H1 (cell line): ENCODE data around the gene STT3B. TPM values are rescaled to one million over a fixed set of nuclear protein-coding genes. Genes with fewer than 3 reads are reported as not detected.

Source experiments
- EGR1 ChIP-seq: IDR thresholded peaks from 2 replicates; pipeline ENCODE4 v1.6.1; 2011; ENCODE audit warnings: low read depth, low read length, borderline replicate concordance
- POLR2AphosphoS5 ChIP-seq: IDR thresholded peaks from 2 replicates; pipeline ENCODE4 v1.6.1; 2011; ENCODE audit warnings: low read depth, low read length
- SP4 ChIP-seq: IDR thresholded peaks from 2 replicates; pipeline ENCODE4 v1.6.1; 2012; ENCODE audit warnings: low read length, inconsistent platforms
- TAF7 ChIP-seq: optimal IDR thresholded peaks from 2 replicates; pipeline ENCODE3; 2011; ENCODE audit warnings: low read depth, mild to moderate bottlenecking, inconsistent platforms, low read length, moderate library complexity, borderline replicate concordance
- ZNF274 ChIP-seq: IDR thresholded peaks from 2 replicates; pipeline ENCODE4 v1.7.0; 2012; ENCODE audit warnings: low read length, borderline replicate concordance; ENCODE audit errors: extremely low read depth
- polyA plus RNA-seq, 7 experiments: library from polyadenylated mRNA; depleted of rRNA in 3 of 7; stranded (reverse) in 5 of 7; unstranded in 2 of 7; fragments of >200 nt in 5 of 7; fragments of 200-250 nt in 2 of 7; gene quantifications; 1 replicate in 5 of 7; 2 replicates in 1 of 7; 4 replicates in 1 of 7; pipeline versions ENCODE4 v1.2.1 to v1.2.3, GENCODE V29; 2011 to 2013; ENCODE audit warnings: missing spikeins in 2 of 7, mixed read lengths in 2 of 7
- total RNA-seq: library from RNA; stranded (reverse); fragmentation: NEBNext Ultra II Directional; extraction: Animal tissue kit (Norgen Biotek cat#: 25700); gene quantifications from 2 replicates; pipeline ENCODE4 v1.2.1, GENCODE V29; 2021

STT3B gene
- total and polyA plus RNA-seq, 2 of the 8 experiments (the other 6 are each of a cell fraction or from before 2014, with no cell fraction given), result 43.5 to 134 TPM

GRCh38 chr3:31485196-31485595 is 47.5 kb upstream of the STT3B start (continued):
- no peak for TF ChIP-seq SP4
- no peak for TF ChIP-seq TAF7
- no peak for TF ChIP-seq POLR2AphosphoS5
- no peak for TF ChIP-seq EGR1
- no peak for TF ChIP-seq ZNF274
- TF ChIP-seq, all 59 proteins: peak for 0
